ENCODE results near the gene SPATS2. TPM values are rescaled to one million over a fixed set of nuclear protein-coding genes. Genes with fewer than 3 reads are reported as not detected.

SPATS2 gene
- total and polyA plus RNA-seq, 2 donors (not counting 1 experiment from before 2014, with no cell fraction given), result 11.3 to 21.5 TPM

GRCh38 chr12:49417558-49417957, 50.3 kb downstream of the SPATS2 start:
- H4K20me1 ChIP-seq (ENCODE audit: control insufficient read depth, insufficient read depth, low read length, poor library complexity, severe bottlenecking), result no peaks in the 10 kb centered on the region
- no peak overlapping the region for H3K9ac ChIP-seq (ENCODE audit: low read length)
- H3K4me1 ChIP-seq (ENCODE audit: control insufficient read depth in 2 of 2, insufficient read depth in 2 of 2, low read length in 2 of 2), result no peaks in the 10 kb centered on the region
- no peak for TF ChIP-seq CTCF (IDR thresholded peaks at IDR 0.05)
- no peak for TF ChIP-seq EZH2 (IDR thresholded peaks at IDR 0.05; ENCODE audit: borderline replicate concordance, insufficient read depth, low read depth, low read length, poor library complexity, severe bottlenecking)
- H3K4me3 ChIP-seq (ENCODE audit: control extremely low read depth in 1 of 5, extremely low read depth in 1 of 5, insufficient read depth in 1 of 5, low read depth in 2 of 5, low read length in 4 of 5), result no peak overlapping the region
- H3K9me3 ChIP-seq (ENCODE audit: control extremely low read depth in 1 of 3, control insufficient read depth in 2 of 3, insufficient read depth in 1 of 3, low read length in 2 of 3), result no peaks in the 10 kb centered on the region
- H3K79me2 ChIP-seq (ENCODE audit: control insufficient read depth, insufficient read depth, low read length), result no peaks in the 10 kb centered on the region
- H2AFZ ChIP-seq (ENCODE audit: insufficient read depth, low read depth, low read length, poor library complexity, severe bottlenecking), result no peak overlapping the region
- Mint-ChIP-seq H3K4me3 (no peak overlapping the region), H3K9me3 (ENCODE audit: insufficient read depth) (no peaks in the 10 kb centered on the region), H3K27ac (no peak overlapping the region), H3K4me1 (no peaks in the 10 kb centered on the region), H3K27me3 (no peaks in the 10 kb centered on the region)
- DNase-seq (no peak), ATAC-seq (ENCODE audit: low read depth) (no peak)
- ChIA-PET CTCF (interaction anchor here (1.0 to 1.3 kb wide), 2 partner anchors 11 to 98 kb away, joined by 3 to 4 read pairs; no protein-coding TSS in a partner anchor), POLR2A (no interaction called here)
- no peak overlapping the region for H3K27ac ChIP-seq (ENCODE audit: low read length in 2 of 2)
- no CpG with 5 or more reads among the region's 1 CpG for WGBS (ENCODE audit: insufficient coverage)
- no peaks in the 10 kb centered on the region for H3K36me3 ChIP-seq (replicated peaks in 1 of 2; ENCODE audit: control extremely low read depth in 1 of 2, control insufficient read depth in 1 of 2, extremely low read depth in 1 of 2, insufficient read depth in 2 of 2, low read length in 1 of 2)
- no peaks in the 10 kb centered on the region for H3K27me3 ChIP-seq (replicated peaks in 1 of 4; ENCODE audit: control extremely low read depth in 1 of 4, control insufficient read depth in 3 of 4, insufficient read depth in 4 of 4, low read length in 3 of 4)
- intact Hi-C loops (cut with micrococcal nuclease), result no loop called here
- H3K4me2 ChIP-seq (replicated peaks; ENCODE audit: low read depth, low read length, poor library complexity, severe bottlenecking), result no peak overlapping the region

- no peak overlapping the region for H3K4me3 ChIP-seq (ENCODE audit: control extremely low read depth in 1 of 5, extremely low read depth in 1 of 5, insufficient read depth in 1 of 5, low read depth in 2 of 5, low read length in 4 of 5)
- H3K27ac Mint-ChIP-seq, result no peak overlapping the region
- no peak for ATAC-seq (ENCODE audit: low read depth)
Observed at GRCh38 chr12:49420556-49420955, 53.3 kb downstream of the SPATS2 start.

More at GRCh38 chr12:49420556-49420955, 53.3 kb downstream of the SPATS2 start:
- ChIA-PET POLR2A (no interaction called here), CTCF (interaction anchor here (0.8 kb wide), 1 partner anchor 93 kb away, joined by 3 read pairs; no protein-coding TSS in a partner anchor)
- Histone ChIP-seq H3K9ac (ENCODE audit: low read length) (no peak overlapping the region), H3K9me3 (ENCODE audit: control extremely low read depth in 1 of 3, control insufficient read depth in 2 of 3, insufficient read depth in 1 of 3, low read length in 2 of 3) (no peaks in the 10 kb centered on the region), H2AFZ (ENCODE audit: insufficient read depth, low read depth, low read length, poor library complexity, severe bottlenecking) (no peak overlapping the region), H3K36me3 (replicated peaks in 1 of 2; ENCODE audit: control extremely low read depth in 1 of 2, control insufficient read depth in 1 of 2, extremely low read depth in 1 of 2, insufficient read depth in 2 of 2, low read length in 1 of 2) (no peaks in the 10 kb centered on the region), H3K4me1 (ENCODE audit: control insufficient read depth in 2 of 2, insufficient read depth in 2 of 2, low read length in 2 of 2) (no peaks in the 10 kb centered on the region), H3K27me3 (replicated peaks in 1 of 4; ENCODE audit: control extremely low read depth in 1 of 4, control insufficient read depth in 3 of 4, insufficient read depth in 4 of 4, low read length in 3 of 4) (no peaks in the 10 kb centered on the region), H3K4me2 (replicated peaks; ENCODE audit: low read depth, low read length, poor library complexity, severe bottlenecking) (no peak overlapping the region), H4K20me1 (ENCODE audit: control insufficient read depth, insufficient read depth, low read length, poor library complexity, severe bottlenecking) (no peaks in the 10 kb centered on the region), H3K27ac (ENCODE audit: low read length in 2 of 2) (no peak overlapping the region), H3K79me2 (ENCODE audit: control insufficient read depth, insufficient read depth, low read length) (peaks cover 2% of the 10 kb centered on the region)
- DNase-seq, result no peak
- no peaks in the 10 kb centered on the region for H3K4me1 Mint-ChIP-seq
- no peak overlapping the region for H3K4me3 Mint-ChIP-seq
- no peak for TF ChIP-seq EZH2 (IDR thresholded peaks at IDR 0.05; ENCODE audit: borderline replicate concordance, insufficient read depth, low read depth, low read length, poor library complexity, severe bottlenecking)
- no peak for TF ChIP-seq CTCF (IDR thresholded peaks at IDR 0.05)
- no peaks in the 10 kb centered on the region for H3K27me3 Mint-ChIP-seq
- 100% methylated on average over 1 of the region's 4 CpGs for WGBS (ENCODE audit: insufficient coverage)
- no peaks in the 10 kb centered on the region for H3K9me3 Mint-ChIP-seq (ENCODE audit: insufficient read depth)
- intact Hi-C loops (cut with micrococcal nuclease), result no loop called here
